Measurements from ENCODE around the gene MYO5C.

The MYO5C gene

DNA sequence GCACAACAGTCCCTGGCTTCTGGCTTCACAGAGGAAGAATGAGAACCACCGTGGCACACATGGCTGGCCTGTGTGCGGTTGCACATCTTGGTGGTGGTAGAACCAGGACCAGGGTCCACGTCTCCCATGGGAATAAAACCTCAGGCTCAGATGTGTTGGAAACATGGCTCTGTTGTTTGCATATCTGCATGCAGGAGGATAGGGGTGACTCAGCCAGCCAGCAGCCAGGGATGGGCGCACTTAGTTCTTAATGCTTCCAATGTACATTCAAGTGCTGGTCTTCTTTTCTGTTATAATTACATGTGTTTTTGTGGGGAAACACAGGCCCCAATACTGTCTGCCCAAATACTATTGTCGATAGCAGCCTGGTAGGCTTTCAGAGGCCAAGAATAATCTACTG, 147.2 kb downstream of the MYO5C start:
- Histone ChIP-seq H3K4me3 (ENCODE audit: extremely low read depth, insufficient read depth, low read length, poor library complexity, severe bottlenecking) (no peak overlapping the region), H3K9me3 (ENCODE audit: control insufficient read depth, low read length) (peaks cover 19% of the 10 kb centered on the region), H3K4me1 (ENCODE audit: control insufficient read depth, insufficient read depth, low read length, poor library complexity, severe bottlenecking) (peaks cover 21% of the 10 kb centered on the region), H3K27ac (ENCODE audit: low read depth, low read length, severe bottlenecking) (peak overlapping the region; percentile 36), H3K36me3 (ENCODE audit: control insufficient read depth, insufficient read depth, low read length) (peaks cover 18% of the 10 kb centered on the region)
- 93 to 98% methylated on average over 4 of the region's 5 CpGs for WGBS, 2 experiments (ENCODE audit: insufficient coverage in 2 of 2)

DNA sequence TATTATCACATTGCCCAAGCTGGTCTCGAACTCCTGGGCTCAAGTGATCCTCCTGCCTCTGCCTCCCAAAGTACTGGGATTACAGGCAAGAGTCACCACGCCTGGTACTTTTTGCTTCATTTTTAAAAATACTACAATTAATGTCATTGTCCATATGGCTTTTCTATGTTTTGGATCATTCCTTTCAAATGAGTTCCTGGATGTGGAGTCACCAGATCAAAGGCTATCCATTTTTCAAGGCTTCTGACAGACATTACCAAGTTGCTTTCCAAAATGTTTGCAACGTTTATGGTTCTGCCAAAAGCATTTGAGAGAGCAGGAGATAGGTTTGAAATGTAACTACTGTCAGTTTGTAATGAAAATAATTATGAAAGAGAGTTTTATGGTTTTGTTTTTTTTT, 148.8 kb downstream of the MYO5C start:
- WGBS, 2 experiments (ENCODE audit: insufficient coverage in 2 of 2) = 87 to 100% methylated on average over 2 of the region's 3 CpGs

DNA sequence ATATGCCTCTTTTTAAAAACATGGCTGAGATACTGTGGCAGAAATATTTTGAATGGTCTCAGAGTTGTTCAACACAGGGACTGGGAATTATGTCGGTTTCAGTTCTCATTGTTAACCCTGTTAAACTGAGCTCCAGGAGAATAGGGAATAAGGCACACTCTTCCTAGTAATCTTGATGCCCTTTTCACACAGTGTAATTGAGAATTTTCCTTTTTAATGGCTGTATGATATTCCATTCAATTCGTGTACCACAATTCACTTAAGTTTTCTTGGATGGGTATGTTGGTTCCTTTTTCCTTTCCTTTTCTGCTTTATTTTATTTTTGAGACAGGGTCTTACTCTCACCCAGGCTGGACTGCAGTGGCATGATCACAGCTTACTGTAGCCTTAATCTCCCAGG, 149.3 kb downstream of the MYO5C start:
- 100% methylated on average over 1 of the region's 2 CpGs for WGBS, 2 experiments (ENCODE audit: insufficient coverage in 2 of 2)
- peaks cover 22% of the 10 kb centered on the region for H3K36me3 ChIP-seq (ENCODE audit: control insufficient read depth, insufficient read depth, low read length)
- peaks cover 19% of the 10 kb centered on the region for H3K9me3 ChIP-seq (ENCODE audit: control insufficient read depth, low read length)
- H3K4me3 ChIP-seq (ENCODE audit: extremely low read depth, insufficient read depth, low read length, poor library complexity, severe bottlenecking) = no peak overlapping the region
- no peak overlapping the region for H3K27ac ChIP-seq (ENCODE audit: low read depth, low read length, severe bottlenecking)
- peaks cover 21% of the 10 kb centered on the region for H3K4me1 ChIP-seq (ENCODE audit: control insufficient read depth, insufficient read depth, low read length, poor library complexity, severe bottlenecking)

More for the DNA sequence above, 148.8 kb downstream of the MYO5C start:
- Histone ChIP-seq H3K4me3 (ENCODE audit: extremely low read depth, insufficient read depth, low read length, poor library complexity, severe bottlenecking) (no peak overlapping the region), H3K9me3 (ENCODE audit: control insufficient read depth, low read length) (peaks cover 19% of the 10 kb centered on the region), H3K4me1 (ENCODE audit: control insufficient read depth, insufficient read depth, low read length, poor library complexity, severe bottlenecking) (peaks cover 25% of the 10 kb centered on the region), H3K27ac (ENCODE audit: low read depth, low read length, severe bottlenecking) (no peak overlapping the region), H3K36me3 (ENCODE audit: control insufficient read depth, insufficient read depth, low read length) (peaks cover 22% of the 10 kb centered on the region)

DNA sequence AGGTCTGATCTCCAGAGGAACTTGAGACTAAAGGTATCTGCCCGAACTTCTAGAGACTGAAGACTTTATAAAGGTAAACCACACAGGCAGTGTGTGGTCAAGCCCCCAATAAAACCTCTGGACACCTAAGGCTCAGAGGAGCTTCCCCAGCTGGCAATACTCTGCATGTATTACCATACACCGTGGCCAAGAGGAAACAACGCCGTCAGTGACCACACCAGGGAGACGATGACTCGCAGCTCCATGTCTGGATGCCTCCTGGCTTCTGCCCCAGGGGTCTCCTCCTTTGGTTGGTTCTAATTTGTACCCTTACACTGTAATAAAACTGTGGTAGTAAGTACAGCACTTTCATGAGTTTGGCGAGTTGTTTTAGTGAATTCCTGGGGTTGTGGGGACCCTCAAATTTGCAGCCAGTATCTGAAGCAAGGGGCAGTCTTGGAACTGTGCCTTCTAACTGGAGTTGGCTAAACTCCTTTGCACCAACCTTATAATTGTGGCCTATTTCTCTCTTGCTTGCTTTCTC, 150.9 kb downstream of the MYO5C start:
- H3K9me3 ChIP-seq (ENCODE audit: control insufficient read depth, low read length) = peaks cover 19% of the 10 kb centered on the region
- peaks cover 28% of the 10 kb centered on the region for H3K36me3 ChIP-seq (ENCODE audit: control insufficient read depth, insufficient read depth, low read length)
- WGBS, 2 experiments (ENCODE audit: insufficient coverage in 2 of 2) = 96 to 100% methylated on average over 1 to 7 of the region's 7 CpGs
- H3K4me1 ChIP-seq (ENCODE audit: control insufficient read depth, insufficient read depth, low read length, poor library complexity, severe bottlenecking) = peaks cover 24% of the 10 kb centered on the region
- no peak overlapping the region for H3K4me3 ChIP-seq (ENCODE audit: extremely low read depth, insufficient read depth, low read length, poor library complexity, severe bottlenecking)
- peak overlapping the region; percentile 91 for H3K27ac ChIP-seq (ENCODE audit: low read depth, low read length, severe bottlenecking)

DNA sequence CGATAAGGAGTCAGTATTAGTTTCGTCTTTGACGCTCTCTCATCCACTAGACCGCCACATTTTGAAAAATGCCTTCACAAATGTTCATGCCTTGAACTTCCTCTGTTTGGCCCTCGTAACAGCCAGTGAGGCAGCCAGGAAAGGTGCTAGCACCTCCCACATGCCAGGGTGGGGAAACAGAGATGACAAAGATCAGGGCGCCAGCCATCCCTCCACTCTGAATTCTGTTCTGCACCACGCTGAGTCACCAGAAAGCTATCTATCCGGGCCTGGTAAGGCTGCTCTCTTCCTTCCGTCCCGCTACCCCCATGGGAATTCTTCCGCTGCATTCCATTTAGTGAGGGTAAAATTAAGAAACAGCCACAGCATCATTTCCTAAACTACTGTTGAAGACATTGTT, 151.7 kb downstream of the MYO5C start:
- H3K36me3 ChIP-seq (ENCODE audit: control insufficient read depth, insufficient read depth, low read length) = peaks cover 28% of the 10 kb centered on the region
- peak overlapping the region; percentile 91 for H3K27ac ChIP-seq (ENCODE audit: low read depth, low read length, severe bottlenecking)

More for the DNA sequence above, 151.7 kb downstream of the MYO5C start:
- peaks cover 19% of the 10 kb centered on the region for H3K9me3 ChIP-seq (ENCODE audit: control insufficient read depth, low read length)
- WGBS, 2 experiments (ENCODE audit: insufficient coverage in 2 of 2) = 69 to 96% methylated on average over 5 of the region's 11 CpGs
- no peak overlapping the region for H3K4me3 ChIP-seq (ENCODE audit: extremely low read depth, insufficient read depth, low read length, poor library complexity, severe bottlenecking)
- peaks cover 28% of the 10 kb centered on the region for H3K4me1 ChIP-seq (ENCODE audit: control insufficient read depth, insufficient read depth, low read length, poor library complexity, severe bottlenecking)

All from mesodermal cell (in vitro differentiated cells).